ENCODE results near the gene RPL7A.
A peak's percentile ranks its signal among the peaks of the same experiment; 100 is the strongest.

Gene RPL7A

DNA sequence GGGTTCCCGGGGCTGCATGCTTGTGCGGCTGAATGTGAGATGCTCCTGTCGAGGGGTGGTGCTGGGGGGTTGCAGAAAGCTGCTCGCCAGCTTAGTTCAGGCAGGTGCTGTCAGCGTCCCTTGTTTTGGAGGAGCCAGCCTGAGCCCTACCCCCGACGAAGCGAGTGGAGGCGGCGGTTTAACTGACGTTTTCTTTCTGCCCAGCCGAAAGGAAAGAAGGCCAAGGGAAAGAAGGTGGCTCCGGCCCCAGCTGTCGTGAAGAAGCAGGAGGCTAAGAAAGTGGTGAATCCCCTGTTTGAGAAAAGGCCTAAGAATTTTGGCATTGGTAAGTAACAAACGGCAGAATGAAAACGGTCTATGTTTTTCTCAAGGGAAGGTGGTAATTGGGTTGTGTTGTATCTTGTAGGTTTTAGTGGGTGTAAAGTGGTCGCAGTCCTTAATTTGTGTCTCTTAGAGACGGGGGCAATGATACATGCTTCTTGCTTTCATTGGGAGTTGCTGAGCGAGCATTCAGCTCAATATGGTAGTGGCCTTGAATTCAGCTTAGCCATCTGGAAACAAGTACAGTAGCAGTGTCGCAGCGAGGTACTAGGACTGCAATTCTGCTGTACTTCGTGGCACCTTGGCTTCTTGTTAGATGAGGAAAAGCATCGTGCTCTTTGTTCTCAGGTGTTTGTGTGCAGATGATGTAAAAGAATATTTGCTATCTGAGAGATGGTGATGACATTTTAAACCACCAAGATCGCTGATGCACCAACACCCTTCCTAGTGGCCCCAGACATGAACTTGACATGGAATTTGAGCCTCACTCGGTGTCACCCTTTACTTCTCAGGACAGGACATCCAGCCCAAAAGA is 928 bp downstream of the RPL7A start:
- DNase-seq (ENCODE audit: low read depth) = no peak

DNA sequence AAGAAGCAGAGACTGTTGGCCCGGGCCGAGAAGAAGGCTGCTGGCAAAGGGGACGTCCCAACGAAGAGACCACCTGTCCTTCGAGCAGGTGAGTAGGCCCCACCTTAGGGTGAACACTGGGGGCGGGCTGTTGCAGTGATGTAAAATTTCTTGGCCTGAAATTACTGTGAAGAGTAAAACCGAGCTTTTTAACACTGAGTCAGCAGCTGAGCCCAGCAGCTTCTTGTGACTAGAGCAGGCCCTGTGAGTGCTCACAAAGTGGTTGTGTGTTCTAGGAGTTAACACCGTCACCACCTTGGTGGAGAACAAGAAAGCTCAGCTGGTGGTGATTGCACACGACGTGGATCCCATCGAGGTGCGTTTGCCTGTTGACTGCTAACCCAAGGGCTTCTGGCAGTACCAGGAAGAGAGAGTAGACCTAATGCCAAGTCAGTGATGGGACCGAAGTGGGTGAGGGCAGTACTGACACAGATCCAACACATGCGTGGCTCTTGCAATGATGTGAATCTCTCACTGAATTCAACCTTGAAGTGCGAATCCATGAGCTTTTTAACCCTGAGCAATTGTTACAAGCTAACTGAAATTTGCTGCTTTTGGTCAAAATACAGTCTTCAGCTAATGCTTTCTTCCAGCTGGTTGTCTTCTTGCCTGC is 2.1 kb downstream of the RPL7A start:
- DNase-seq (ENCODE audit: low read depth) = no peak

- no peak for DNase-seq (ENCODE audit: low read depth)
Measured at GRCh38 chr9:133351526-133351907, 3.5 kb downstream of the RPL7A start.

DNA sequence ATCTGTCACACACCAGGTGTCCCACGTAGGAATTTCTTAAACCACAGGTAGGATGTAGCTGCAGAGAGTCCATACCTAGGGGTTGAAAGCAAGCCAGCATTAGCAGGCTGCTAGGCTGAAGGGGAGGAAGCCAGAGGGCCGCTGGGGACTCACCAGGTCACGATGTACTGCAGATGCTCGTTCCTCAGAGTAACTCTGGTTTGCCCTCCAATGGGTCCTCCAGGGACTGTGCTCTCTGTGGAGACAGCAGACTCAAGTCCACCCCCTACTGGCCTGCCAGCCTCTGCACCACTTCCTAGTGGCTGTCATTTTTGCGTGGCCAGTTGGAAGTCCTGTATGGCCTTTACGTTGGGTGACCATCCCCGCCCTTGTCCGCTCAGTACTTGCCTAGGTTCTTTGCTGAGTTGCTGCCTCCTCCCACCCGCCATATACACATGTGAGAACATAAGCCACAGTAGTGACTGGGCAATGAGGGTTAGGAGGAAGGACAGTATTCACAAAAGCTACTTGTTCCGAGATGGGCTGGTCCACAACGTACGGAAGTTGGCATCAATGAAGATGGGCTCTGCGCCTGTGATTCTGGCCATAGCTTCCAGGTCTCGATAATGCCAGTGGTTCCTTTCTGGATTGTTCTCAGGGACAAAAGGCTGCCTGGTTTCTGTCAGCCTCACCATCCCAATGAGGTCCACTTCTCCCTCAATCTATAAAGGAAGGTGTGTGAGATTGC is 4.1 kb downstream of the RPL7A start:
- DNase-seq (ENCODE audit: low read depth) = no peak

GRCh38 chr9:133352635-133353340 is 4.8 kb downstream of the RPL7A start:
- DNase-seq (ENCODE audit: low read depth) = no peak

DNA sequence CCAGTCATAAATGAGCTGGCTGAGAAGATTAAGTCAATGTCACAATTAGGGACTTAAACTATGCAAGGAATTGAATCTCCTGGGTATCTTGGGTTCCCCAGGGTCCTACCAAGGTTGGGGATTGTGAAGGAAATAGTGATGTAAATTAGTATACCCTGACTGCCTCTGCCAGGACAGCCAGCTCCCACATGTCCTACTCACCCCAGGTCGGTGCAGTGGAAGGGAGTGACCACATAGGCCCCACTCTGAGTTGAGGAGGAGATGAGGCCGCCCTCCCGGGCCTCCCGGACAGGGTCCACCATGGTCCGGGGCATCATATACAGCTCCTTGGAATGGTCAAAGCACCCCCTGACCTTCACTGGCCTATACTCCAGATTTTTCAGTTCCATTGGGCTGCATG is 5.5 kb downstream of the RPL7A start:
- DNase-seq (ENCODE audit: low read depth) = no peak

DNA sequence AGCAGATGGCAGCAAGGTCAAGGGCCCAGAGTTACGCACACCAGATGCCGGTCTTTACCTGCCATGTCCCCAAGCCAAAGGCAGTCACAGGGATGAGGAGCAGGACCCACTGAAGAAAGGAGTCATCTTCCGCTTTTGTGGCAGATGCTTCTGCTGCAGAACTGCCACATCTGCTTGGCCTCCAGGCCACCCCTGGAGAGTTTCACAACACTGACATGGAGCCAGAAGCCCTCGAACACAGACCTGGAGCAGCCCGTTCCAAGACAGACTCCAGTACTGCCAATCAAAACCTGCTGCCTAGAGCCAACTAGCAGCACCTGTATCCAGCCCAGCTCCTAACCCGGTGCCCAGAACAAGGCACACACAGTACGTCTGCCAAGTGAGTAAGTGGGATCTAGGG is 6.7 kb downstream of the RPL7A start:
- no peak for DNase-seq (ENCODE audit: low read depth)

GRCh38 chr9:133355881-133356357 is 7.9 kb downstream of the RPL7A start:
- DNase-seq (ENCODE audit: low read depth) = no peak

DNA sequence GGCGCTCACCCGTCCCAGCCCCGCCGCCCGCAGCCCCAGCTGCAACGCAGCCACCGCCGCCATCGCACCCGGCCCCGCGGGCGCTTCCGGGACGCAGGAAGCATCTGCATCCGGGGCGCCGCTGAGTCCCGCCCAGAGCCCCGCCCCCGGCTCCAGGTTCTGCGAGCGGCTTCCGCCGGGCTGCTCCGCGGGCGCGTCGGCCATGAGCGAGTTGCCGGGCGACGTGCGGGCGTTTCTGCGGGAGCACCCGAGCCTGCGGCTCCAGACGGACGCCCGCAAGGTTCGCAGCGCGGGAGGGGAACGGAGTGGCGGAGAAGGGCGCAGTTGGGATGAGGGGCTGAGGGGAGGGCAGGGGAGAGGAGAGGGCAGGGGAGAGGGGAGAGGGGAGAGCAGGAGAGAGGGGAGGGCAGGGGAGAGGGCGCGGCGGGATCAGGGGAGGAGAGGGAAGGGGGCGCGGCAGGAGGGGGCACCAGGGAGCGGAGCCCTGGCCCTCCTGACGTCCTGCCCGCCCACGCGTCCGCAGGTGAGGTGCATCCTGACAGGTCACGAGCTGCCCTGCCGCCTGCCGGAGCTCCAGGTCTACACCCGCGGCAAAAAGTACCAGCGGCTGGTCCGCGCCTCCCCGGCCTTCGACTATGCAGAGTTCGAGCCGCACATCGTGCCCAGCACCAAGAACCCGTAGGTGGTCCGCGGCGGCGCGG is 8.5 kb downstream of the RPL7A start, which contains the start of the genes SURF1 and SURF2:
SURF1 (minus strand) TSS at position 97 of the 701 bp plus-strand sequence; CDS start at position 63, 34 bp downstream.
SURF2 (plus strand) TSS at position 160 of the 701 bp plus-strand sequence; CDS start at position 203, 43 bp downstream.
- peak; percentile 77 for DNase-seq (ENCODE audit: low read depth)

DNA sequence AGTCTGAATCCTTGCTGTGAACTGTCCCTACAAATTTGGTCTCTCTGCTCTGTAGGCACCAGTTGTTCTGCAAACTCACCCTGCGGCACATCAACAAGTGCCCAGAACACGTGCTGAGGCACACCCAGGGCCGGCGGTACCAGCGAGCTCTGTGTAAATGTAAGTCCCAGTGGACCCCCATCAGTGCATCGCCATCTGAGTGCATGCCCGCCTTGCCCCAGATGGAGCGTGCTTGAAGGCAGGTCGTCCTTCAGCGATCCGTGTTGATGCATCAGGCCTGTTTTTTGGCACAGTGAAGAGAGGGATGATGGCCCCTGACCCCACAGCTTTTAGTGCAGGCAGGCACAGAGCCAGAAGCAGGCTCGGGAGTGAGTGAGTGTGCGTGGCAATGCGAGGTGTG is 9.6 kb downstream of the RPL7A start:
- DNase-seq (ENCODE audit: low read depth) = no peak

DNA sequence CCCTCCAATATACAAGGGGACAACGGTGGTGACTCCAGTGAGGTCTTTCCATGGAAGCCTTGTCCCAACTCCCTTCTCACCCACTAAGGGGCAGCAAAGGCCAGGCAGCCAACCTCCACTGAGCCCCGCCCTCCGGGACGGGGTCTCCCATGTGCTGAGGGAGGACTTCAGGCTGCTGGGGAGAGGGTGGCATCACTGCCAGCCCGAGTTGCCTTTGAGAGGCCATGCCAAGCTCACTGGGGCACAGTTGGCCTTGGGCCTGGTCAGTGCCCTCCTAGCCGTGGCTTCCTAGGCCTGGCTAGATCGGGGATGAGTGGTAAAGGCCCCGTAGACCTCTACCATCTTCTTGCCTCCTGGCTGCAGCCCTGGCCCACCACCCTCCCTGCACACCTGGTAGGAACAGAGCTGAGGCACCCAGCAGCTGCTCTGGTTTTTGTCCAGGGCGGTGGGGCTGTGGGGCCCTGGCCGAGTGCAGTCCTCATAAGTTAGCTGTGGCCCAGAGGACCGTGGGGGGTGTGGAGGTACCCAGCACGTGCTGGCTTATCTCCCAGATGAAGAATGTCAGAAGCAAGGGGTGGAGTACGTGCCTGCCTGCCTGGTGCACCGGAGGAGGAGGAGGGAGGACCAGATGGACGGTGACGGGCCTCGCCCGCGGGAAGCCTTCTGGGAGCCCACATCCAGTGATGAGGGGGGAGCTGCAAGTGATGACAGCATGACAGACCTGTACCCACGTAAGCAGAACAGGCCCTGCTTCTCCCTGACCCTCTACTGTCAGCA is 11.6 kb downstream of the RPL7A start:
- DNase-seq (ENCODE audit: low read depth) = no peak

DNA sequence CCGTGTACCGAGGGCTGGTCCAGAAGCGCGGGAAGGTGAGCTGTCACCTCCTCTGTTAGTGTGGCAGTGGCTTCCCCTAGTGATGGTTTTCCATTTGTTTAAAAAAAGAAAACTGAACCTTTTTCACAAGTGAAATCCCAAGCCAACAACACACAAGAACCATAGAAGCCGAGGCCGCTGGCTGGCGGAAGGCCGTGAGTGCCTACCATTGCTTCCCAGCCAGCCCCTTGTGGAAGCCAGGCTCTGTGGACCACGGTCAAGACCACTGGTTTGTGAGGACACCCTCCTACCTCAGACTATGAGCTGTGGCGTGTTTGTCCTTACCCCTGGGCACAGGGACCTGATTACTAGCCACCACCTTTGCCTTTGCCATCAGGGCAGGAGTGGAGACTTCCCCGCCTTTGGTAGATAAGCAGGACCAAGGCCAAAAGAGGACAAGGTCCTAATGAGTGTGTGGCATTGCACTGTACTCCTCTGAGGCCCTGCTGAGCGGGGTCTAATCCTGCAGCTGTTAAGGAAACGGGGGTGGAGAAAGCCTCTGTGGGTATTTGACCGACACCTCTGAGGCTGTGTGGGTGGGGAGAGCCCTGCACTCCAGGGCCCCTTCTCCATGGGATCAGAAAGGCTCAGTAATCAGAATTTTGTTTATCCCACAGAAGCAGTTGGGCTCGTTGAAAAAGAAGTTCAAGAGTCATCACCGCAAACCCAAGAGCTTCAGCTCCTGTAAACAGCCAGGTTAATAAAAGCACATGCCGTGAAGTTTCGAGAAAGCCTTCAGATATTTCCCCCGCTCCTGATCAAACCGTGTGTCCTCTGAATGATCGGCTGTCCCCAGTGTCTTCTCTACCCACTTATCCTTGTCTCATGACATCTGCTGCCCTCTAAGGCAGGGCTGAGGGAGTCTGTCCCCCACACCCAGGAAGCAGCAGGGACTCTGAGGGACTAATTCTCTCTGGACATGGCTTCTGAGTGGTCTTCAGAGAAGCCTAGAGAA is 12.7 kb downstream of the RPL7A start:
- no peak for DNase-seq (ENCODE audit: low read depth)

DNA sequence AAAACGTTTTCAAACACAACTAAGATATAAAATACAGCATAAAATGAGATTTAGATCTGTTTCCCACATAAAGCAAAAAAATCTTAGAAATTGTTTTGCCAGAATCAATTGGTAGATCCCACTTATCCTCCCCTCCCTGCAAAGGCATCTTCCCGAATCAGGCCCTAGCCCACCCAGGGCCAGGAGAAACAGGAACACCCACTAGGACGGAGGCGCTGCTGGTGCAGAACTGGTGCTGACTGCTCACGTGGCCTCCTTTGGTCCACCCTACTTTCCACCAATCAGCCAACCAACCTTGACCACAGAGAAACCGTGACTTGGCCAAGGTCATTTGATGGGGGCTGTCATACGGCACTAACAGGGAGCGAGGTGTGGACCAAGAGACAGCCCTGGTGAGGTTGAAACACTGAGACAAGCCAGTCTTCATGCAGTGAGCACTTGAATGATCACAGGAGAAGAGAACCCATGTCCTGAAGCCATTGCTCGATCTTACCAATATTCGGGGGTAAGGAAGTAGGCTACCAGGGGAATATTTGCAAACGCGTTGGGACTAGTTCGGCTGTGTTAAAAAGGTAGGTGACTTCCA is 13.6 kb downstream of the RPL7A start:
- no peak for DNase-seq (ENCODE audit: low read depth)

- DNase-seq (ENCODE audit: low read depth) = no peak
Measured at GRCh38 chr9:133362359-133363044, 14.5 kb downstream of the RPL7A start.

- DNase-seq (ENCODE audit: low read depth) = no peak
Measured at GRCh38 chr9:133366435-133366834, 18.4 kb downstream of the RPL7A start.

DNA sequence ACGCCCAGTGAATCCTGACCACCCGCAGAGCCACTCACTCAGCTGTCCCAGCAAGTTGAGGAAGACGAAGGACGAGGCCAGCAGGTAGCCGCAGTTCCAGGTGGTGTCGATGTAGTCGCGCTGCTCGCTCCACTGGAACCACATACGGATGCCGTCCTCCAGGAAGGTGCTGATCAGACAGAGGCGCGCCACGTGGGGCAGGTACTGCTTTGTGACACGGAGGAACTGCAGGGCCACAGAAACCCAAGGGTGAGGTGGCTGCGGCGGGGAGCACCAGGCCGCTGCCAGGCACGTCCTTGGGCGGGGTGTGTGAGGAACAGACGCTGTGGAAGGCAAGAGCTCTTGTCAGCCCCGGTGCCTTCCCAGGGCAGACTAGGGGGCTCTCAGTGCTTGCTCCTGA is 19.2 kb downstream of the RPL7A start:
- no peak for DNase-seq (ENCODE audit: low read depth)

- DNase-seq (ENCODE audit: low read depth) = no peak
Measured at GRCh38 chr9:133367778-133368177, 19.8 kb downstream of the RPL7A start.

DNA sequence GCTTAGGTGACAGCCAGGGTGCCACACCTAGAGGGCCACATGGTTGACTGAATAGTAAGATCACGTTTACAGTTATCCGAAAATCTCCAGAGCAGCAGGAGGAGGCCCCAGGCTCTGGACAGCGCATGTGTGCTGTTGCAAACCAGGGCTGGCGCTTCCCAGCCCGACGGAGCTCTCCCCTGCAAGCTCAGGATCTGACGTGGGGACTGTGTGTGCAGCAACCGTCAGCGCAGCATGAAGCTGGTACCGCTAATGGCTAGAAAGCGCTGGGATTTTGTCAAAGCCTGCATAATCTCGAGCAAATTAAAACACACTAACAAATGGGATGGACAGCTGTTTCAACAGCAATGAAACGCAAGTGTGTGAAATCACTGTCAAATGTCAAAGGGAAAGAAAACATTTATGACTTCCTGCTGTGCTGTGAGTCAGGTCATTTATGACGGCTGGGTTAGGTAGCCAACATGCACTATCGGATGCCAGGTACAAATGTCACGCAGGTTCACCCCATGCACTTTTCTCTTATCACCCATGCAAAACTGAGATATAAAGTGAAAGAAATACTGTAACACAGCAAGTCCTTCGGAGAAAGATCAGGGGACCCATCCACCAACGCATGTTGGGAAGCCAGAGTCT is 20.3 kb downstream of the RPL7A start:
- no peak for DNase-seq (ENCODE audit: low read depth)

Measured in stimulated activated CD8-positive, alpha-beta memory T cell treated with anti-CD3 and anti-CD28 coated beads, Interleukin-12 subunit alpha, Interleukin-12 subunit beta, amount 100 ng/mL, for 1 hour (primary cell).